HG03135 (cell line): ENCODE data around the gene SLC5A6.

Experiments used
- ATAC-seq: cut with Tn5 transposase; IDR thresholded peaks from one replicate; pipeline ENCODE4 v1.9.1; 2021; ENCODE audit warnings: mild to moderate bottlenecking, moderate library complexity; ENCODE audit not compliant: unreplicated experiment

The SLC5A6 gene

GRCh38 chr2:27211943-27212625 is at the start of gene SLC5A6, which contains the start of gene ATRAID:
Gene SLC5A6 (minus strand): TSS chr2:27212268. CDS start chr2:27207650, 4,618 bp downstream.
Gene ATRAID (plus strand): TSS chr2:27212041. CDS start chr2:27212369, 328 bp downstream.
- peak; percentile 74 for ATAC-seq

GRCh38 chr2:27261241-27261925 is 49.3 kb upstream of the SLC5A6 start:
- no peak for ATAC-seq

- no peak for ATAC-seq
Observed at GRCh38 chr2:27258051-27258450, 46.0 kb upstream of the SLC5A6 start.

- no peak for ATAC-seq
Observed at GRCh38 chr2:27256855-27257454, 44.9 kb upstream of the SLC5A6 start.

GRCh38 chr2:27255660-27256059 is 43.6 kb upstream of the SLC5A6 start:
- ATAC-seq, result no peak

GRCh38 chr2:27255187-27255586 is 43.1 kb upstream of the SLC5A6 start:
- ATAC-seq, result no peak

GRCh38 chr2:27251766-27252165 is 39.7 kb upstream of the SLC5A6 start:
- ATAC-seq, result no peak

- no peak for ATAC-seq
Observed at GRCh38 chr2:27250652-27251379, 38.7 kb upstream of the SLC5A6 start.

- ATAC-seq, result no peak
Observed at GRCh38 chr2:27249891-27250651, 38.0 kb upstream of the SLC5A6 start.

GRCh38 chr2:27249159-27249890 is 37.3 kb upstream of the SLC5A6 start:
- no peak for ATAC-seq

- ATAC-seq, result no peak
Observed at GRCh38 chr2:27247893-27248292, 35.8 kb upstream of the SLC5A6 start.

- ATAC-seq, result no peak
Observed at GRCh38 chr2:27245626-27246025, 33.6 kb upstream of the SLC5A6 start.

- no peak for ATAC-seq
Observed at GRCh38 chr2:27245116-27245515, 33.0 kb upstream of the SLC5A6 start.

- no peak for ATAC-seq
Observed at GRCh38 chr2:27243391-27244130, 31.5 kb upstream of the SLC5A6 start.

- no peak for ATAC-seq
Observed at GRCh38 chr2:27242614-27242951, 30.5 kb upstream of the SLC5A6 start.

- ATAC-seq, result no peak
Observed at GRCh38 chr2:27241761-27242613, 29.9 kb upstream of the SLC5A6 start.

GRCh38 chr2:27240406-27240805 is 28.3 kb upstream of the SLC5A6 start:
- no peak for ATAC-seq

GRCh38 chr2:27238976-27239375 is 26.9 kb upstream of the SLC5A6 start:
- no peak for ATAC-seq
